Measurements from ENCODE around the gene CIBAR2. TPM values are rescaled to one million over a fixed set of nuclear protein-coding genes. Genes with fewer than 3 reads are reported as not detected.

CIBAR2 gene
- total and polyA plus RNA-seq, 9 of the 15 experiments (the other 6 are each of a cell fraction or from before 2014, with no cell fraction given) = not detected

- no peaks in the 10 kb centered on the region for H3K9me1 ChIP-seq (ENCODE audit: control insufficient read depth, insufficient read depth, low read length)
- 27% methylated on average over 12 of the region's 12 CpGs for WGBS (ENCODE audit: insufficient coverage, low coverage, missing lambda C conversion rate)
- H3K4me1 ChIP-seq (replicated peaks in 1 of 2; ENCODE audit: control insufficient read depth in 2 of 2, insufficient read depth in 2 of 2, low read length in 2 of 2) = peaks cover 9 to 39% of the 10 kb centered on the region in 2 experiments; a peak in 3 of 5 replicates
- intact Hi-C loops (cut with micrococcal nuclease) = no loop called here
- CTCF ChIA-PET (ENCODE audit: low intra/inter-chr PET ratio) = no interaction called here
- ATAC-seq (no peak), DNase-seq (ENCODE audit: extremely low read depth in 1 of 4, low spot score in 3 of 4) (no peak), FAIRE-seq (no peak)
- H3K4me2 ChIP-seq (ENCODE audit: insufficient read depth, low read length) = no peak overlapping the region
- in situ Hi-C loops (cut with MboI) = no loop called here
- no peak overlapping the region for H3K27ac ChIP-seq (ENCODE audit: extremely low read depth, low read depth, low read length)
- no peaks in the 10 kb centered on the region for H3K9me3 ChIP-seq (replicated peaks; ENCODE audit: control insufficient read depth, insufficient read depth, low read depth, low read length)
- no peak overlapping the region for H3K4me3 ChIP-seq
- POLR2A ChIA-PET = interaction anchor here (0.6 to 1.0 kb wide), 4 partner anchors 12 to 202 kb away, joined by 3 to 5 read pairs (median 3); no protein-coding TSS in a partner anchor
- peak overlapping the region in 1 of 2 experiments; percentile 23; a peak in 1 of 4 replicates for H3K9ac ChIP-seq (ENCODE audit: insufficient read depth in 1 of 2, low read depth in 2 of 2, low read length in 2 of 2)
- no TSS peak for BruUV-seq (replicated peaks)
- no peak overlapping the region for H2AFZ ChIP-seq (ENCODE audit: low read depth, low read length)
- no peaks in the 10 kb centered on the region for H3K79me2 ChIP-seq (ENCODE audit: control insufficient read depth, insufficient read depth, low read length)
- H3K27me3 ChIP-seq (ENCODE audit: control insufficient read depth in 2 of 2, insufficient read depth in 2 of 2, low read length in 2 of 2) = peaks cover 15 to 42% of the 10 kb centered on the region in 2 experiments
- H4K20me1 ChIP-seq (replicated peaks; ENCODE audit: control insufficient read depth, insufficient read depth, low read length) = peaks cover 15% of the 10 kb centered on the region
- H3K36me3 ChIP-seq (ENCODE audit: control insufficient read depth, insufficient read depth, low read length) = no peaks in the 10 kb centered on the region
- TF ChIP-seq ZBTB40 (IDR thresholded peaks at IDR 0.05) = no peak
- no peak for TF ChIP-seq ZBTB40 (CRISPR knock-in tag; IDR thresholded peaks at IDR 0.05)
- TF ChIP-seq YY1 (IDR thresholded peaks at IDR 0.05; ENCODE audit: borderline replicate concordance in 1 of 3, control insufficient read depth in 1 of 3, extremely low read depth in 1 of 3, insufficient read depth in 3 of 3, insufficient read length in 1 of 3, insufficient replicate concordance in 2 of 3, low read depth in 1 of 3, low read length in 2 of 3) = no peak
- no peak for TF ChIP-seq NR2C2 (CRISPR knock-in tag; IDR thresholded peaks at IDR 0.05)
- TF ChIP-seq NR2C2 (tag; IDR thresholded peaks at IDR 0.05) = no peak
- TF ChIP-seq GABPB1 (CRISPR knock-in tag; IDR thresholded peaks at IDR 0.05) = no peak
- no peak for TF ChIP-seq ERF (CRISPR knock-in tag; IDR thresholded peaks at IDR 0.05)
- no peak for TF ChIP-seq ZBTB33 (CRISPR knock-in tag; IDR thresholded peaks at IDR 0.05)
- TF ChIP-seq STAG1 (CRISPR knock-in tag; IDR thresholded peaks at IDR 0.05; ENCODE audit: borderline replicate concordance) = no peak
- peak; percentile 53 for TF ChIP-seq USF1 (CRISPR knock-in tag; IDR thresholded peaks at IDR 0.05)
These were observed 41.4 kb upstream of the CIBAR2 start for GRCh38 chr16:85153656-85154091.

Measured in K562 (cell line).